A549 treated with ZK216348 at 1 μM for 4 hours (cell line): ENCODE data around the gene RAB13. TPM values are rescaled to one million over a fixed set of nuclear protein-coding genes. Genes with fewer than 3 reads are reported as not detected.

Source experiments
- total RNA-seq: library from RNA; stranded (reverse); fragments of 200-300 nt; extraction: Qiagen RNA extraction; gene quantifications from 5 replicates; pipeline ENCODE4 v1.2.3, GENCODE V29; 2022; ENCODE audit warnings: low read depth

Gene RAB13
- 134 to 166 TPM (median 136 TPM) in 5 replicates for total RNA-seq

DNA sequence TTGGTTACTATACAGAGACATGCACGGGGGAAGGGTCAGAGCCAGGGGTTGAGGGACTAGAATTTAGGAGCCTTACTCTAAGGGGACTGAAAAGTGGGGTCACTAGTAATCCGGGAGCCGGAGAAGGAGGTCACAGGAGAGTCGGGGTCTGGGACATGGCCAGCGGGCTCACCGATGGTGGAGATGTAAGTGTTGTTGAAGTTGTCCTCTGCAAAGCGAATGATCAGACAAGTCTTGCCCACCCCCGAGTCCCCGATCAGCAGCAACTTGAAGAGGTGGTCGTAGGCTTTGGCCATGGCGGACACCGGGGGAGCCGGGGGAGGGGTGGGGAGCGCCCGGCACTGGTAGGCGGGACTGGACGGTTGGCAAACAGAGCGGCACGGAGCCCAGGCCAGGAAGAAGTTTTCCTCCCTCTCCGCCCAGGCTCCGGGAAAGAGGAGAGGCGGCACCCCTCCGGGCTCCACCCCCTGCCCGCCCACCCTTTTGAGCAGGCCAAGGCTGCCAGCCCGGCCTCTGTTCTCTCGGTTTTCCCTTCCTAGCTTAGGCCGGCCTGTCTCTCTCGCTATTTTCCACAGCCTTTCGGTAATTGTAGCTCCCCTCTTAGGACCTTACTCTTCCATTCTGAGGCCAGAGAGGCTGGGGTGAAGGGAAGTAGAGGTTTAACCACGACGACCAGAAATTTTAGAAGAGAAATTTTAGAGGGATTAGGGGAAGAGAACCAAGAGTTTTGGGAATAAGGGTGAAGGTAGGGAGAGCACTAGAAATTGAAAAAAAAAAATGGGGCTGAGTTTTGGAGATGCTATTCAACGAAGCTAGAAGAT, at the start of gene RAB13:
TSS of gene RAB13 (minus strand) at position 399 of the 821 bp plus-strand sequence. CDS start at position 296, 103 bp downstream.

GRCh38 chr1:153990468-153991150, 4.5 kb upstream of the RAB13 start, which contains the start of gene RPS27:
Gene RPS27, plus strand, starts transcription at chr1:153990762. Its CDS starts 35 bp downstream, at chr1:153990797.

DNA sequence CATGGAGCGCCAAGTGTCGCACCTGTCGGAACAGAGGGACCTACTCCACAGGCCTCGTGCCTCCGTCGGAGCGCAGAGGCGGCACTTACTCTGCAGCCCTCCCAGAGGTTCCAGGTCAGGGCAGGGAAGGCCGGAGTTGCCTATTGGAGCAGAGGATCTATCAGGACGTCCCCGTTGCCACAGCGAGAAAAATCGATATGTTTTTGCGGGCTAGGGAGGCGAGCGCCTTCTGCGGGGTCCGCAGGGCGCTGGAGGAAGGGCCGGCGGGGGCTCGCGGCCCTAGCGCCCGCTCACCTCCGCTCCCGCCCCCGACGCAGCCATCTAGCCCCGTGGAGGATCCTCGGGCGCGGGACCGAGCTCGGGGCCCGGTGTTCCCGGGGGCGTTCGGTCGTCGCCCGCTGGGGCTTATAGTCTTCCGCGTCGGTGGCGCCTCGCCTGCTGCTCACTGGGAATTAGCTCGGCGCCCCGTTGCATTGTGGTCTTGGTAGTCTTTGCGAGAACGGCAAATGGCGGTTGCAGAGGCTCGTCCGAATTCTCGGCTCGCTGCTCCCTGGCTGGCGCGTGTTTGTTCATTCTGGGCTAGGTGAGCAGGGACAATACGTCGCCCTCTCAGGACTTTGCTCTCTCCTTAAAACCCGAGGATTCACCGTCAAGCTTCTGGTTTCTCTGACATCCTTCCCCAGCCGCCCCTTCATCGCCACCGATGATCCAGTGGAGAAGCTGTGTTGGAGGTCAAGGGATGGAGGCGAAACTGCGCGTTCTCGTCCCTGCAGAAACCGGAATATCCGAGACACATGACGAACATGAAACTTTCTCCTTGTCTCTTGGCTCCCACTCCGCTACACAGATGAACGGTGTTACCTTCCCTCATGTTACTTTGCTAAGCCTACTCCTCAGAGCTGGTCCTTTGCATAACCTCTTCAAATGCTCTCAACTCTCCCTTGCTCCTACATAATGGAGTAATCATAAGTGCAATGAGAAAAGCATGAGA, 8.6 kb downstream of the RAB13 start, which contains the start of gene JTB:
TSS of gene JTB (minus strand) at position 425 of the 991 bp plus-strand sequence. CDS start at position 3, 422 bp downstream.

GRCh38 chr1:153967107-153967999, 18.8 kb downstream of the RAB13 start, which contains the start of gene CREB3L4:
Gene CREB3L4, plus strand, starts transcription at chr1:153967902. Its CDS starts 624 bp downstream, at chr1:153968526.

DNA sequence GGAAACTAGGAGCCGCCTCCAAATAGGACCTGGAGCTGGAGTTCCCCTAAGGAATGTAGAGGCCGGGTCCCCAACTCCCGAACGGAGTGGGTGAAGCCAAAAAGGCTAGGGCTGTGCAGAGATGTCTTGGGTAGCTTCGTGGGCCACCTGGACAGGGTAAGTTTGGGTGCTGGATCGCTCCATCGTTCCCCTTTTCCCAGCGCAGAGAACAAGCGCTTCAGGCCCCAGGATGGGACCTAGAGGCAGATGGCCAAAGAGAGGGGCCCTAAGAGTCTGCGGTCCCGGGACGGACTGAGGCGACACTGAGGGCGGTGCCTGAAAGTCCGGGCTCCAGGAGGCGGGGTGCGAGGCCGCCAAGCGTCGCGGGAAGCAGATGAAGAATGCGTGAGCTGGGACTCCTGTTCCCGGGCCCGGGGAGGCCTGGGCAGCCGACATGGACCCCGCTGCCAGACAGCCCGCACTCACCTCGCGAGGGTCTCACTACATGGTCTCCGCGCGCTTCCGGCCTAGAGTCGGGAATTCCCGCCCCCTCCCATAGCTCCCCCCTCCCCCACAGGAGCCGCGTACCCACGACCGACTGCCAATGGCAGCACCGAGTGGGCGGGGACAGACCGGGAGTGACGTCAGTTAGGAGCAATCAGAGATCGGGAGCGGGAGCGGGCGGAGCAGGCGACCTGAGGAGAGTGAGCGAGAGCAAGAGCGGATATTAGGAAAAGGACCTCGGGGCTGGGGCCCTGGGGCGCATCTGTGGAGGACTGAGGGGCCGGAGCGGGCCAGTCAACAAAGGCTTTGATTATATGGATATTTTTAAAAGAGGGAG, 22.9 kb downstream of the RAB13 start, which contains the start of gene SLC39A1:
TSS of gene SLC39A1 (minus strand) at position 508 of the 820 bp plus-strand sequence. CDS start 822 bp downstream, outside the sequence.

DNA sequence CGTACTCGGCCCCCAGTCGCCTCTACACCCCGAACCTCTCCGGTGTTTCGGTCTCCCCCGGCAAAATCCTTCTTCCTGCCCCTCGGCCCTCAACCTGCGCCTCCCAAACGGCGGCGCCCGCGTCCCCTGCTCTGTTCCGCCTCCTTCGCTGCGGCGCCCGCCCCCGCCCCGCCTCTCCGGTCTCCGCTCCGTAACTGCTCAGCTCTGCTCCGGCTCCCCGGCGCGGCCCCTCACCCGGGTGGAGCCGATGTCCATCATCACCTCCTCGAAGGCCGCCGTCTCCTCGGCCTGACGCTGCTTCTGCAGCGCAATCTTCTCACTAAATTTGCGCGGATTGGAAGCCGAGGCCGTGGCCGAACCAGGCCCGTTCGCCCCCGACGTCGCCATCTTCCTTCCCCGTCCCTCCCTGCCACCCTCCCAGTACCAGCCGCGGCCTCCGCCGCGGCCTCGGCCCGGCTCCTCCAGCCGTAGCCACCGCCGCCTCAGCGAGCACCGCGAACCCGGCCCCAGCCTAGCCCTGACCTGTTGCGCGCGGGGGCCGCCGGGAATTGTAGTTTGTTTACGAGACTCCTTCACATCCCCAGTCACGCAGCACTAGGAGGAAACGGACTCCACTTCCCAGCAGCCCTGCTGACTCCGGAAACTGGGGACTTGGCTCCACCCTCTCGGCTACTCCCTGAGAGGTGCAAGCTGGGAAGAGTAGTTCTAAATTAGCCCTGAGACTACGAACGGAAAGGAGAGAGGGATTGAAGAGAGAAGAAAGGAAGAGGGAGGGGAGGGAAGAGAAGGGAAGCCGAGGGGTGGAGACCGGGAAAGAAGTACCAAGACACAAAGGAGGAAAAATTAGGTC, 27.8 kb downstream of the RAB13 start, which contains the start of gene CRTC2:
TSS of gene CRTC2 (minus strand) at position 502 of the 850 bp plus-strand sequence. CDS start at position 387, 115 bp downstream.

GRCh38 chr1:153946622-153947241, 39.4 kb downstream of the RAB13 start, which contains the start of gene DENND4B:
Gene DENND4B, minus strand, starts transcription at chr1:153946718. Its CDS starts 2,344 bp downstream, at chr1:153944374.

Other genes starting within 250 kb of the RAB13 start
- 0.95 to 2.6 TPM (median 1.3 TPM) in 5 replicates for gene SLC27A3, start 210.9 kb downstream of the RAB13 start, total RNA-seq
- gene GATAD2B, start 63.4 kb downstream of the RAB13 start, total RNA-seq = 7.0 to 11.9 TPM (median 8.5 TPM) in 5 replicates
- 19.2 to 41.6 TPM (median 37.9 TPM) in 5 replicates for gene DENND4B, start 39.6 kb downstream of the RAB13 start, total RNA-seq
- 29.1 to 43.8 TPM (median 41.5 TPM) in 5 replicates for gene CRTC2, start 27.7 kb downstream of the RAB13 start, total RNA-seq
- gene SLC39A1, start 22.8 kb downstream of the RAB13 start, total RNA-seq = 133 to 166 TPM (median 157 TPM) in 5 replicates
- 7.5 to 11.4 TPM (median 9.7 TPM) in 5 replicates for gene CREB3L4, start 18.4 kb downstream of the RAB13 start, total RNA-seq
- gene JTB, start 8.7 kb downstream of the RAB13 start, total RNA-seq = 104 to 153 TPM (median 147 TPM) in 5 replicates
- 4,025 to 7,363 TPM (median 4,151 TPM) in 5 replicates for gene RPS27, start 4.4 kb upstream of the RAB13 start, total RNA-seq
- not detected in 5 replicates for gene NUP210L, start 168.7 kb upstream of the RAB13 start, total RNA-seq
- gene TPM3, start 205.8 kb upstream of the RAB13 start, total RNA-seq = 476 to 696 TPM (median 485 TPM) in 5 replicates
- gene CFAP141, start 220.0 kb upstream of the RAB13 start, total RNA-seq = not detected in 5 replicates
- 92.0 to 125 TPM (median 115 TPM) in 5 replicates for gene UBAP2L, start 234.6 kb upstream of the RAB13 start, total RNA-seq